ENCODE measurements around the gene CCDC196.
"Not testable (repeated sequence)": the region's sequence is repeated elsewhere in the genome, so short reads cannot be mapped to it uniquely, and the experiment has no call there.

The CCDC196 gene

DNA sequence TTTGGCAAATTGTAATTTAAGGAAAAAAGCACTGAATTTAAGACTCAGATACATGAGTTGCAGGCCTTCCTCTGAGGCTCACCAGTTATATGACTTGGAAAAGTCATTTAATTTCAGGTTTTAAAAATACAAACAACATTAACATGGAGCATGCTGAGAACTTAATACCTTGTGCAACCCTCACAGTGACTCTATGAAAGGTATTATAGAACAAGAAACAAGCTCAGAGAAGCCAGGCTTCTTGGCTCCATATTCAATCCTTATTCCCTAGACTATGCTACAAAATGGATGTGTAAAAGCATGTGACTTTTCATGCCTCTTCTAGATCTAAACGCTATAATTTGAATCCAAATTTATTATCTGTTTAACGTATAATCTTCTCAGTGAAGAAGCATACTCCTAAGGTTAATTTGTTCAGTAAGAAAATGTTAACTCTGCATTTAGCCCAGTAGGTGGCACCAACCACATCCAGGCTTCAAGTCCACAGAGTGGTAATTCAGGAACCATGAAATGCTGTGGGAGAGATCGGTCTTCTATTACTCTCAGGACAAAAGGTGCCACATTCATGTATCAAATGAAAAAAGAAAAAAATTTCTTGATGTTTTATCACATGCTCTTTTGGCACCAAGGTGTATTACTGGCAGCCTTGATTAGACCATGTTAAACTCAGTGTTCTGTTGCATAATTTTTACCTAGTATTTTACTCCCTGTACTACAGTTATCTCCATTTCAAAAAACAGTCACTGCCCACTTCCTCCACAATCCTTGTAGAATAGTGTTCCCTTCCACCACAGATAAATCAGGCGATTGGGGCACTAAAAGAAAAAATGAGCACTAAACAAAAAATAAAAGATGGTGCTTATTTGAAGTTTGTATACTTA is 9.3 kb downstream of the CCDC196 start:
- DNase-seq (ENCODE audit: low spot score) = peak; percentile 53

DNA sequence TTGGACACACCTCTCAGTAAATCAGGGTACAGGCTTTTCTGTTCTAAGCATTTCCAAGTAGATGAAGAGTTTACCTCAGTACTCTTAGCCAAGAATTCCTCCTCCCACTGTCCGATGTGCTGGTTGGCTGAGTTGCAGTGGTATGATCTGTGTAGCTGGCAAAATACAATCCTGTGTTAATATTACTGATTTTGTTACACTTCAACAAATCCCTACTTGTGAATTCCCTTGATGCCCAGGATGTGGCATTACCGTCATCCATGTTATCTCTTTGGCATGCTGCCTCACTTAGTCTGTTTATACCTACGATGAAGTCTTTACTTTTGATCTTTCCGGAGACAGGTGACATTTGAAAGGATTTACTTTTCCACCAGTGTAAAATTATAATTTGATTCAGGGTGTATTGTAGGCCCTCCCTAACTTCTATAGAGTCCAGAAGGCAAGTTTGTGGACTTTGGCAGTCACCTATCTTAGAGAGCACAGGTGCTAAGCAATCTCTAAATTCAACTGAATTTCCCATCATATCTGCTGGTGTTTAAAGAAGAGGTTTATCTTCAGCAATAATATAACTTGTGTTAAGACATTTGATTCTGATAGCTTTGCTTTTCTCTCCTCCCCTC is 10.1 kb downstream of the CCDC196 start:
- DNase-seq (ENCODE audit: low spot score) = no peak

DNA sequence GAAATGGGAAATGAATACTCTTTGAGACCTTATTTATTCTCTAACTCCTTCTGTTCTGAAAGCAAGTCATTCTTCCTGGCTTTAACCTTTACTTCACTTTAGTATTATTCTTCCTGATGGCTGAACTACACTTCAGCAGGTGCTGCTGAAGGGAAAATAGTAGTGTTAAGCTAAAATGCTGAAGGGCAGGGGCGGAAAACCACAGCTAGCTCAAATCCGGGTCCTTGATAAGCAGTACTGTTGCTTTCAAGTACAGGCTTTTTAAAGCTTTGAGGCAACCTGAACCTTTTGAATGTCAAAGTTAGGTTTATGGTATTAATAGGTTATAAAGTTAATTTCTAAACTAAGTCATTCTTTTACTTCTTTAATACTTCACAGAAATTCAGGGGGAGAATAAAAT is 10.7 kb downstream of the CCDC196 start:
- DNase-seq (ENCODE audit: low spot score) = no peak

DNA sequence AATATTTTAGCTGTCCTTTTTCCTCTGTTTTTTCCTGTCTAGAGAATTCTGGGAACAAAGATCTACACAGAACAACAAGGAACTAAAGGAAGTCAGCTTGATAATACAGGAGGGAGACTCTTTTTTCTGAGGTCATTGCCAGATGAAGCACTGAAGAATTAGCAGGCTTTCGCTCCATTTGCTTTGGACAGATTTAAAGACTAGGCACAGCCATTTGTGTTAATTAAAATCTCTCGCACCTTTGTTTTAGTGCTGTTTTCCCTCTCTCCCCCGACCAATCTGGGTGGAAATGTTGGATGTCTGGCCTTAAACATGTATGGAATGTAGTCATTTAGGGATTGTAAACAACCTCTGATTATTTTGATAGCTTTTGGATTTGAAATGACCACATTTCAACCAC is 12.1 kb downstream of the CCDC196 start:
- DNase-seq (ENCODE audit: low spot score) = no peak

DNA sequence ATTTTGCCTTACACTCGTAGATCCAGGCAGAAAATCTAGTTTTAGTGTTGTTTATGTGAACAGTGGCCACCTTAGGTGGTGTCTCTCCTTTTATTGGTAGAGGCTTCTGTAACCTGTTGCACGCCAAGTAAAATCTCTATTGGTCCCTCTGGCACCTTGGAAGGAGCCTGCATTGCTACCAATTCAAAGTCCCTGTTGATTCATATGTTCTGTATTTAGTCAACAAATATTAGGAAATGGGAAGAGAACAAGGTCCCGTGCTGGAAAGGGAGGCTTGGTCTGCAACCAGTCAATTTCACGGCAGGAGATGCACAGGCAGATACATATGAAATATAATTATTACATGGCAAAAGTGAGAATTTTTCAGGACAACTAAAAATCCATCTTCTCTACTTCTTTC is 15.4 kb downstream of the CCDC196 start:
- no peak for DNase-seq (ENCODE audit: low spot score)

DNA sequence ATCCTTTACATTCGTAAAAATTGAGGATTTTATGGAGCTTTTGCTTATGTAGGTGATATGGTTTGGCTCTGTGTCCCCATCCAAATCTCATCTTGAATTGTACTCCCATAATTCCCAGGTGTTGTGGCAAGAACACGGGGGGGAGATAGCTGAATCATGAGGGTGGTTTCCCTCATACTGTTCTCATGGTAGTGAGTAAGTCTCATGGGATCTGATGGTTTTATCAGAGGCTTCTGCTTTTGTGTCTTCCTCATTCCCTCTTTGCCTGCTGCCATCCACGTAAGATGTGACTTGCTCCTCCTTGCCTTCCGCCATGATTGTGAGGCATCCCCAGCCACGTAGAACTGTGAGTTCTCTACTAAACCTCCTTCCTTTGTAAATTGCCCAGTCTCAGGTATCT is 16.7 kb downstream of the CCDC196 start:
- not testable (repeated sequence) for DNase-seq (ENCODE audit: low spot score)

DNA sequence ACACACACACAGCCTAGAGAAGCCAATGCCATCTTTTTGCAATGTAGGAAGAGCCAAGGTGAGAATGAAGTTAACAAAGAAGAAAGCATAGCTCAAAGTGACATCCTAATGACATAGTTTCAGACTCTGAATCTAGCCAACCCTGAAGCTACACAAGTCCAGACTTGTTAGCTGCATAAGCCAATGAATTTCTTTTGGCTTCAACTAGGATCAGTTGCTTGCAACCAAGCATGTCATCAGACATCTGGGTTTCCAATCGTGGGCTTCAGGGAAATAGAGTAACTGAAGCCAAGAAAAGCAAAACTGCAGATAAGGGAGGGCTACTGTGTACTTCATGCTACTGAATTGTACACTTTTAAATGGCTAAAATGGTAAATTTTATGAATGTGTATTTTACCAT is 17.4 kb downstream of the CCDC196 start:
- no peak for DNase-seq (ENCODE audit: low spot score)

DNA sequence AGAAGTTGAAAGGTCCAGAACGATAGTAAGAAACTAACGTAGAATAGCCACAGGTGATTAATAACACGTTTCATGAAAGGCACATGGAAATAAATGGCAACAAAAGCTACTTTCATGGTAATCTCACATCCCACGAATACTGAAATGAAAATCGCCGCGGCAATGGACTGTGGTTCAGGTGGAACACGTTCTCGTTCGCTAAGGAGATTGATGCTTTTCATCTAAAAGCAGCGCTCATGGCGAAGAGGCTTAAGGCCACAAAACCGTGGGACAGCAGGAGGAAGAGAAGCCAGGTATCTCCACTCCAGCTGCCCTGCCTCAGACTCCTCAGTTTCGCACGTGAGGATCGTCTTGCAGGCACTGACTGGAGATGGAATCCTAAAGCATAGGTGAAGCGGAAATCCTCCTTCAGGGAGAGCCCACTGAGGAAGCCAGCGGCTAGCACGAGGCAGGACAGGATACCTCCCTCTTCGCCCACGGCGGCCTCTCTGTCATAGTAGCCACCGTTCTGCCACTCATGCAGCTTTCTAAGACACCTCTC is 21.1 kb downstream of the CCDC196 start:
- no peak for DNase-seq (ENCODE audit: low spot score)

DNA sequence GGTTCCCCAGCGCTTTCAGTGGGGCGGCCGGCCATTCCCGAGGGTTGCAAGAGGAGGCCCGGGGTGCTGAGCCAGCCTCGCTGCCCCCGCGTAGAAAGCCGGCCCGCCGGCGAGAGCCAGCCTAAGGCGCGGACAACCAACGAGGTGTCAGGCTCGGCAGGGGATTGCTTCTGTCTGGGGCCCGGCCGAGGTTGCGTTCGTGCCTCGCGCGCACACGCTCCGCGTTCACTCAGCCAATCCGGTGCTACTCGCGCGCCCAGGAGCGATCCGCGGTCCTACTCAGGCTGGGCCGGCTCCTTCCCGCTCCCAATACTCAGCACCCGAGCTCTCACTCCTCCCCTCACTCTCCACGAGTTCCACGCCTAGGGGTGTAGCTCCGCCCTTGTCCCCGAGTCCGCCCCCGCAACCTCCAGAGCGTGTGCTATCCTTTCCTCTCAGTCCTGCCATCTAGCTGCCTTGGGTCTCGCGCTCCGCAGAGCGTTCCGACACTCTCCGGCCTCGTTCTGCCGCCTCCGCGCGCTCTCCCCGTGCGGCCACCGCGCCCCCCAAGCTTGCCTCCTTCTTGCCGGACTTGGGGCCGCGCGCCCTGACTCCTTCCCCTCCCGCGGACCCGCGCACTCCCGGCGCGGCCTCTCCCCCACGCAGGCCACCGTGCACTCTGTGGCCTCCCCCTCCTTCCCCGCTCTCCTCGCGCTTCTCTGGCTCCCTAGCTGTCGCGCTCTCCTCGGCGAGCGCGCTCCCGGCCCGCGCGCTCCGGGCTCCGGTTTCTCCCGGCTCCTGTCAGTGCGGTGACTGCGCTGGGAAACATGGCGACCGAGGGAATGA is 21.8 kb downstream of the CCDC196 start, which contains the start of gene GPHN:
TSS of gene GPHN (plus strand) at position 426 of the 825 bp plus-strand sequence.
- DNase-seq (ENCODE audit: low spot score) = peak; percentile 86

DNA sequence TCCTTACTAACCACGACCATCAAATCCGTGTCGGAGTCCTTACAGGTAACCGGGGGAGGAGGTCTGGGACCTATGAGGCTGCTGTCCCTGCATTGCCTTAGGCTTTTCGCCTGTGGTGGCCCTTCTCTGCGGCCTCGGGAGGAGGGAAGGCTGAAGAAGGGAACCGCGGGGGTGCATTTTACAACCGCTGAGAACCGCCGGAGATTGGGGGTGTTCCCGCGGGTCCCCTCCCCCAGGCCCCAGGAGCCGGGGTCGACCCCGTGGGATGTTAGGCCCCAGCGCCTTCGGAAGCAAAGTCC is 22.3 kb downstream of the CCDC196 start:
- no peak for DNase-seq (ENCODE audit: low spot score)

DNA sequence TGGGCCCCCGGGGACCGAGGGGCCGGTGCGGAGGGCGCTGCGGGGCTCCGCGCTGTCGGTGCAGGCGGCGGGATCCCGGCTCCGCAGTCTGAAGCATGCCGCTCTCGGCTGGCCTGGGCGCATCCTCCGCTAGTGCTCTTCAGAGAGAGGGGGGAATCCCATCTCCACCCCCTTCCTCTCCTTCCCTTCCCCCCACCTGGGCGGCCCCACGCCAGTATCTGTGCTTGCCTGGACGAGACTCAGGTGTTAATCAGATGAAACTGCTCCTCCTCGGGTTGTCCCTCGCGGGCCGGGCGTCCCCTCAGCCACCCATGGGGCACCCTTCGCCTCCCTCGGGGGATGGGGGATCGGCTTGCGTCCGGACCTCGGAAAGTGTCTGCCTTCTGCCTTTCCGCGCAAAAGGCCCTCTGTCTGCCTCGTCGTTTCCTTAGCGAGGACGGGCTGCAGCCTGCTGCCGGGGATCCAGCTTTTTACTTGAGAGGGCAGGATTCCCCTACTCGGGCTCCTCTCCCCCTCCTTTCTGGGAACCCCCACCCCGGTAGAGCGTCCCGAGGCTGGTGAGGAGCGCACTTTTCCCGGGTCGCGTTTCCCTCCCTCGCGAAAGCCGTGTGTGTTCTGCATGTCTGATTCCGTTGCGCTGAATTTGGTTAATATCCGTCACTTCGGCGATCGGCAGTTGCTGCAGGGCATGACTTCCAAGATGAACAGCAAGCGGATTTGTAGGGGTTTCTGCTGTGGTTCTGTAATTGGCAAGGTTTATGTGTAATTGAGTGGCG is 22.9 kb downstream of the CCDC196 start:
- DNase-seq (ENCODE audit: low spot score) = no peak

DNA sequence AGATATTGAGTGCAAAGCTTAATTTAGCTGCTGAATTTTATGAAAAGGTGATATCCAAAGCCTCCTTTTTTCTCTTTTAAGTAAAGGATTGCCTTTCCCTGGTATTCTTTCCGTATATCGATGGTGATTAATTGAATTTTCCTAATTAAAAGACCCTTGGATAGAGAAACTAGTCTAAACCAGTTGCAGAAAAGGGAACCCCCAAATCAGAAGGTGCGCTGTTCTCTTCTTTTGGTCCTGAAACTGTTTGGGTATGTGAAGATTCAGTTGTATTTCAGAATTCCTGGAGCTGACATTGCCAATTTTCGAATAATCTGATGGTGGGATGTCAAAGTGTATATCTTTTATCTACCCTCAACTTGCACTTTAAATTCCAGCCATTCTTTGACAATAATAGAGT is 23.7 kb downstream of the CCDC196 start:
- no peak for DNase-seq (ENCODE audit: low spot score)

DNA sequence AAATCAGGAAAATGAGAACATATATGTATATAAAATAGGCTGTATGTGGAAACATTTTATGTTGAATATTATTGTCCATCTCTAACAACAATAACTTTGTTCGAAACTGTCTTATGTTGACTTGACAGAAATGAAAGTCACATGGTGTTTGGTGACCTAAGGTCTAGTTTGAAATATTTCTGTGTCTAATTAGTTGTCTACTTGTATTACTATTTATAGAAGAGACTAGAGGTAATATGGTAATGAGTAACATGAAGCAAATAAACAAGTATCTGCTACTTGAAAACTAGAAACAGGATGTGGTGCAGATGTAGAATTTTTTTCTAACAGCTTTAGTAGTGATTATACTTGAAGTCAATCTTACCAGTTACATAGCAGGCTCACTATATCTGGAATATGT is 25.7 kb downstream of the CCDC196 start:
- DNase-seq (ENCODE audit: low spot score) = no peak

DNA sequence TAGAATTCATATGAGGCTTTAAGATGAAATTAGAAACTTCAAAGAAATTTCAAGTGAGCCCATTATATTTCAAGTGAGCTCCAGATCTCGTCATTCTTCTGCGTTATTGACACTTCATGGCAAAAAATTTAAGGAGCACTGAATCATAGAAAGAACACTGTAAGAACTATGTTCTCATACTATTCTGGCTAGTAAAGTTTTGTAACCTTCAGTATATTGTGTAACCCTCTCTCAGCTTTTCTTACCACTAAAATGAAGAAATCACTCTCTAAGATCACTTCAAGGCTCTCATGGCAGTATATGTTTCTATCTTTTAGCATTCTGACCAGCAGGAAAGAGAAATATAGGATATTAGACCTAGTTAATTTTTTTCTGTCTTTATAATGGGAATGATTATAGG is 28.0 kb downstream of the CCDC196 start:
- no peak for DNase-seq (ENCODE audit: low spot score)

DNA sequence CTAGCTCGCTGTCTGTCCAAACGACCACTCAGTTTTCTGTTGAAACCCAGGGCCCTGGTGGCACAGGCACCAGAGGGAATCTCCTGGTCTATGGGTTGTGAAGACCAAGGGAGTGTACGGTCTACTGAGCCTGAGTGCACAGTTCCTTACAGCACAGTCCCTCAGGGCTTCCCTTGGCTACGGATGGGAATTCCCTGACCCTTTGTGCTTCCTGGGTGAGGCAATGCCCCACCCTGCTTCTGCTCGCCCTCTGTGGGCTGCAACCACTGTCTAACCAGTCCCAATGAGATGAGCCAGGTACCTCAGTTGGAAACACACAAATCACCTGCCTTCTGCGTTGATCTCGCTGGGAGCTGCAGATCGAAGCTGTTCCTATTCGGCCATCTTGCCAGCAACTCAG is 44.4 kb downstream of the CCDC196 start:
- DNase-seq (ENCODE audit: low spot score) = no peak

DNA sequence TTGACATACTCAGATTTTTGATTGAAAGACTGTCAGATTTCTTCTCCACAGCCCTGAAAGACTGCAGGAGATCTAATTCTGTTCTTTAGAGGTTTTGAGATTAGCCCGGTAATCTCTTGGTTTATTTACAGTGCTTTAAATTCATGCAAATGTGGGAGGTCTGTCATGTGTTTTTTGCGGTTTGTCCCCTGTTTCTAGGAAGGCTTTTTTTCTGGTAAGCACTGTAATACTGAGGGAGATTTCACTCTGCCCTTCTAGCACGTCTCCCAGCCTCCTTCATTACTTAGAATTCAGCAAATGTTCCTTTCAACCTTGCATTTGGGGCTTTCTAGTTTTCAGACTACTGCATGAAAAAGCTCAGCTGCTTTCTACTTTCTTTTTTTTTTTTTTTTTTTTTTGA is 52.9 kb downstream of the CCDC196 start:
- DNase-seq (ENCODE audit: low spot score) = no peak

DNA sequence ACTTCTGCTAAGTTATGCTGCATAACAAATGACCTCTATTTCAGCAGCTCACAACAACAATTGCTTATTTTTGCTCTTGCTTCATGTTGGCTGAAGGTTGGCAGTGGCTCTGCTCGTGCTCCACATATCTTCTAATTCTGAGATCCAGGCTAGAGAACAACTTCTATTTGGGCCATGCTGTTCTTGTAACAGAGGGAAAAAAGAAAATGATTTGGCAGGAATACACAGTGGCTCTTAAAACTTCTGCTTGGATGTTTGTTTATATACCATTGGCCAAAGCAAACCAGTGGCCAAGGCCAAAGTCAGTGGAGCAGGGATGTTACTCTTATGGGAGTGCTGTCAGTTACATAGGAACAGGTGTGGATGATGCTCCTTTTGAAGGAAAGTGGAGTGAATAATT is 53.9 kb downstream of the CCDC196 start:
- DNase-seq (ENCODE audit: low spot score) = no peak

DNA sequence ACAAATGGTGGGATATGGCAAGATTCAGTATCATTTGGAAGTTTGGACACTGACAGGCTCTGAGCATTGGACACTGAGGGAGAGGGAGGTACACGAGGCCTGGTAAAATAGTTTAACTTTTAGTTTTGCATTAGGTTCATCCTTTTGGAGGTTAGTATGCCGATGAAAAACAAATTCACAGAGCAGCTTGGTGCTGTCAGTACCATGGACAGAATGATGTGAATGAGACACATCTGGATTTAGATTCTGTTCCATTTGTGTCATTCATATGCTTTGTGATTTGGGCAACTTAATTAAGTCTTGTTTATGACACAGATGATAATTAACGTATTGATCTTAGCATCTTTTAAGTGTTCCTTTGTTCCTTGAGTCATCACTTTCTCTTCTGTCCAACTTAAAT is 55.5 kb downstream of the CCDC196 start:
- no peak for DNase-seq (ENCODE audit: low spot score)

DNA sequence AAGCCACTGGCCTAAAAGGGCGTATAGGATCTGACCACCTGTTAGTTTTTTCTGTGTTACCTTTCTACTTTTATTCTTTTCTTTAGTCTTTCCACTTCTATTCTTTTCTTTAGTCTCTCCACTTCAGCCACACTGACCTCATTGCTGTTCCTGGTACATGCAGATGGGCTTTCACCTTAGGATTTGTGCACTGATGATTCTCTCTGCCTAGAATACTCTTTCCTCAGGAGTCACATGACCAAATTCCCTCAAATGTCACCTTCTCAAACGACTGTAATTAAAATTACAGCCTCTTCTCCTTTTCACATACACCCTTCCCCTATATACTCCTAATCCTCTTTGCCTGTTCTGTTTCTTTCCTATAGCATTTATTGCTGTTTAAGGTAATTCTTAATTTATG is 57.8 kb downstream of the CCDC196 start:
- DNase-seq (ENCODE audit: low spot score) = no peak

DNA sequence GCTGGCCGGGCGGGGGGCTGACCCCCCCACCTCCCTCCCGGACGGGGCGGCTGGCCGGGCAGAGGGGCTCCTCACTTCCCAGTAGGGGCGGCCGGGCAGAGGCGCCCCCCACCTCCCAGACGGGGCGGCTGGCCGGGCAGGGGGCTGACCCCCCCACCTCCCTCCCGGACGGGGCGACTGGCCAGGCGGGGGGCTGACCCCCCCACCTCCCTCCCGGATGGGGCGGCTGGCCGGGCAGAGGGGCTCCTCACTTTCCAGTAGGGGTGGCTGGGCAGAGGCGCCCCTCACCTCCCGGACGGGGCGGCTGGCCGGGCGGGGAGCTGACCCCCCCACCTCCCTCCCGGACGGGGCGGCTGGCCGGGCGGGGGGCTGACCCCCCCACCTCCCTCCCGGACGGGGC is 59.0 kb downstream of the CCDC196 start:
- DNase-seq (ENCODE audit: low spot score) = not testable (repeated sequence)

DNA sequence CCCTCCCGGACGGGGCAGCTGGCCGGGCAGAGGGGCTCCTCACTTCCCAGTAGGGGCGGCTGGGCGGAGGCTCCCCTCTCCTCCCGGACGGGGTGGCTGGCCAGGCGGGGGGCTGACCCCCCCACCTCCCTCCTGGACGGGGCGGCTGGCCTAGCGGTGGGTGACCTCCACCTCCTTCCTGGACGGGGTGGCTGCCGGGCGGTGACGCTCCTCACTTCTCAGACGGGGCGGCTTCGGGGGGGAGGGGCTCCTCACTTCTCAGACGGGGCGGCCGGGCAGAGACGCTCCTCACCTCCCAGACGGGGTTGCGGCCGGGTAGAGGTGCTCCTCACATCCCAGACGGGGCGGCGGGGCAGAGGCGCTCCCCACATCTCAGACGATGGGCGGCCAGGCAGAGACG is 59.6 kb downstream of the CCDC196 start:
- not testable (repeated sequence) for DNase-seq (ENCODE audit: low spot score)

All from COLO829 (cell line).